Breast epithelium (tissue), 4 donors: ENCODE results near the gene PPM1D. TPM values are rescaled to one million over a fixed set of nuclear protein-coding genes. Genes with fewer than 3 reads are reported as not detected.

Experiments
- DNase-seq, 2 donors: peaks; one replicate each; pipeline ENCODE4 v3.0.0-alpha.2; 2019; ENCODE audit warnings: low spot score in 2 of 2
- H3K27ac ChIP-seq, 2 donors: fragments of 200-600 bp; sonication (generic) in 1 of 2; one replicate each; pipeline ENCODE4 v1.5.1; 2016 to 2019; ENCODE audit warnings: mild to moderate bottlenecking in 1 of 2
- H3K27me3 ChIP-seq, 2 donors: fragments of 200-600 bp; sonication (generic) in 1 of 2; one replicate each; pipeline versions ENCODE4 v1.5.1 to v1.6.0; 2017 to 2019; ENCODE audit warnings: control low read depth in 1 of 2, mild to moderate bottlenecking in 1 of 2
- H3K36me3 ChIP-seq: fragments of 200-600 bp; one replicate; pipeline ENCODE4 v1.5.1; 2019
- H3K4me1 ChIP-seq, 2 donors: fragments of 200-600 bp; sonication (generic); one replicate each; pipeline ENCODE4 v1.5.1; 2016 to 2019; ENCODE audit warnings: control low read depth in 1 of 2
- H3K4me3 ChIP-seq, 3 donors: fragments of 200-600 bp; sonication (generic); 1 replicate in 2 of 3; 2 replicates in 1 of 3; pipeline ENCODE4 v1.5.1; 2016 to 2019; ENCODE audit warnings: mild to moderate bottlenecking in 3 of 3, moderate library complexity in 2 of 3
- H3K9me3 ChIP-seq, 2 donors: fragments of 200-600 bp; sonication (generic) in 1 of 2; one replicate each; pipeline ENCODE4 v1.5.1; 2016 to 2019; ENCODE audit warnings: control low read depth in 1 of 2
- CTCF ChIP-seq, 3 donors: fragments of 450-650 bp; IDR thresholded peaks; one replicate each; pipeline ENCODE4 v1.5.1; 2016 to 2017; ENCODE audit warnings: antibody characterized with exemption in 3 of 3, mild to moderate bottlenecking in 3 of 3, moderate library complexity in 3 of 3
- POLR2A ChIP-seq: fragments of 450-650 bp; IDR thresholded peaks from one replicate; pipeline ENCODE4 v1.6.1; 2016; ENCODE audit warnings: antibody characterized with exemption, mild to moderate bottlenecking, moderate library complexity
- POLR2AphosphoS5 ChIP-seq, 3 donors: sonication (generic); formaldehyde crosslinking; IDR thresholded peaks; one replicate each; pipeline ENCODE4 v1.6.1; 2017; ENCODE audit warnings: antibody characterized with exemption in 3 of 3
- intact Hi-C: fragments of 100-400 bp; cut with DNase I; formaldehyde crosslinking; loops from one replicate; pipeline ENCODE4 v1.15.1; 2023; ENCODE audit warnings: low total_unique reads
- total RNA-seq, 3 donors: library from RNA; depleted of rRNA; stranded (reverse); fragments of >200 nt; gene quantifications; one replicate each; pipeline ENCODE4 v1.1.0, GENCODE V29; 2016

The PPM1D gene
- total RNA-seq, 3 donors from 2014 or later, result 12.3 to 19.6 (median 14.7) TPM

- no peak overlapping the region for H3K27ac ChIP-seq
- no peak for DNase-seq
- no peak overlapping the region for H3K4me3 ChIP-seq
- H3K36me3 ChIP-seq, result no peaks in the 10 kb centered on the region
- no peaks in the 10 kb centered on the region for H3K27me3 ChIP-seq
- H3K9me3 ChIP-seq, result no peaks in the 10 kb centered on the region
- H3K4me1 ChIP-seq, result no peaks in the 10 kb centered on the region
- intact Hi-C loops, result no loop called here
- no peak for TF ChIP-seq POLR2A
- TF ChIP-seq POLR2AphosphoS5 (IDR thresholded peaks at IDR 0.05), result no peak
- TF ChIP-seq CTCF (IDR thresholded peaks at IDR 0.05), result no peak
These were observed 53.6 kb downstream of the PPM1D start for GRCh38 chr17:60653569-60653968.

- Histone ChIP-seq H3K4me3 (no peak overlapping the region), H3K4me1 (no peaks in the 10 kb centered on the region), H3K36me3 (no peaks in the 10 kb centered on the region), H3K27me3 (no peaks in the 10 kb centered on the region), H3K27ac (no peak overlapping the region), H3K9me3 (no peaks in the 10 kb centered on the region)
- DNase-seq, result no peak
- TF ChIP-seq POLR2AphosphoS5 (IDR thresholded peaks at IDR 0.05) (no peak), CTCF (IDR thresholded peaks at IDR 0.05) (no peak), POLR2A (no peak)
- intact Hi-C loops, result no loop called here
These were observed 56.5 kb downstream of the PPM1D start for GRCh38 chr17:60656499-60656898.

- TF ChIP-seq POLR2AphosphoS5 (IDR thresholded peaks at IDR 0.05), result no peak
- TF ChIP-seq CTCF (IDR thresholded peaks at IDR 0.05), result no peak
- no peak for TF ChIP-seq POLR2A
- H3K4me3 ChIP-seq, result no peak overlapping the region
- intact Hi-C loops, result no loop called here
- no peaks in the 10 kb centered on the region for H3K9me3 ChIP-seq
- H3K36me3 ChIP-seq, result peaks cover 4% of the 10 kb centered on the region
- H3K4me1 ChIP-seq, result no peaks in the 10 kb centered on the region
- H3K27ac ChIP-seq, result no peak overlapping the region
- DNase-seq, result no peak
- H3K27me3 ChIP-seq, result no peaks in the 10 kb centered on the region
These were observed 59.2 kb downstream of the PPM1D start for GRCh38 chr17:60659156-60659555.

- Histone ChIP-seq H3K27me3 (no peaks in the 10 kb centered on the region), H3K36me3 (peaks cover 4% of the 10 kb centered on the region), H3K4me3 (no peak overlapping the region), H3K9me3 (no peaks in the 10 kb centered on the region), H3K4me1 (no peaks in the 10 kb centered on the region), H3K27ac (no peak overlapping the region)
- no peak for DNase-seq
- intact Hi-C loops, result no loop called here
- TF ChIP-seq POLR2AphosphoS5 (IDR thresholded peaks at IDR 0.05), result no peak
- TF ChIP-seq POLR2A, result no peak
- no peak for TF ChIP-seq CTCF (IDR thresholded peaks at IDR 0.05)
These were observed 61.5 kb downstream of the PPM1D start for GRCh38 chr17:60661489-60661888.

- no peak overlapping the region for H3K27ac ChIP-seq
- no peaks in the 10 kb centered on the region for H3K27me3 ChIP-seq
- H3K4me1 ChIP-seq, result no peaks in the 10 kb centered on the region
- H3K4me3 ChIP-seq, result no peak overlapping the region
- TF ChIP-seq CTCF (IDR thresholded peaks at IDR 0.05) (no peak), POLR2A (no peak)
- no peak for DNase-seq
- no peaks in the 10 kb centered on the region for H3K9me3 ChIP-seq
- intact Hi-C loops, result no loop called here
- H3K36me3 ChIP-seq, result peaks cover 4% of the 10 kb centered on the region
These were observed 64.0 kb downstream of the PPM1D start for GRCh38 chr17:60664022-60664421.
